Measurements from ENCODE around the gene SIK1. TPM values are rescaled to one million over a fixed set of nuclear protein-coding genes. Genes with fewer than 3 reads are reported as not detected.

SIK1 gene
- total and polyA plus RNA-seq, 2 experiments from 2014 or later, result 0.31 to 1.1 TPM

DNA sequence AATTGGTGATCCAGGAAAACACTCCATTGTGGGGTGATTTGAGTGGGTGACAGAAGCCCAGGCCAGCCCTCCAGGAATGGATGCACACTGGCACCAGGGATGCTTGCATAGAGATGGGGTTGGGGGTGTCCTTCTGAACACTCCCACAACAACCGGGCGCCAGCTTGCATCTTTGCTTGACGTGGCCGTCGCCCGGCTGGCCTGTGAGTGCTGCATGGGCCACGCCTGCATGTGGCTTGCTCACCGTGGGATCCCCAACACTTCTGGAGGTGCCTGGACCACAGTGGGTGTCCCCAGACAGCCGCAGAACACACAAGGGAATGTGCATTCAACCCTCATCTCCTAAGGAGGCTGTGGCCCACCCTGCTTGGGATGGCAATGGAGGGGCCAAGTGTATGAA is 55.1 kb downstream of the SIK1 start (continued):
- TF ChIP-seq, protein P1, sequence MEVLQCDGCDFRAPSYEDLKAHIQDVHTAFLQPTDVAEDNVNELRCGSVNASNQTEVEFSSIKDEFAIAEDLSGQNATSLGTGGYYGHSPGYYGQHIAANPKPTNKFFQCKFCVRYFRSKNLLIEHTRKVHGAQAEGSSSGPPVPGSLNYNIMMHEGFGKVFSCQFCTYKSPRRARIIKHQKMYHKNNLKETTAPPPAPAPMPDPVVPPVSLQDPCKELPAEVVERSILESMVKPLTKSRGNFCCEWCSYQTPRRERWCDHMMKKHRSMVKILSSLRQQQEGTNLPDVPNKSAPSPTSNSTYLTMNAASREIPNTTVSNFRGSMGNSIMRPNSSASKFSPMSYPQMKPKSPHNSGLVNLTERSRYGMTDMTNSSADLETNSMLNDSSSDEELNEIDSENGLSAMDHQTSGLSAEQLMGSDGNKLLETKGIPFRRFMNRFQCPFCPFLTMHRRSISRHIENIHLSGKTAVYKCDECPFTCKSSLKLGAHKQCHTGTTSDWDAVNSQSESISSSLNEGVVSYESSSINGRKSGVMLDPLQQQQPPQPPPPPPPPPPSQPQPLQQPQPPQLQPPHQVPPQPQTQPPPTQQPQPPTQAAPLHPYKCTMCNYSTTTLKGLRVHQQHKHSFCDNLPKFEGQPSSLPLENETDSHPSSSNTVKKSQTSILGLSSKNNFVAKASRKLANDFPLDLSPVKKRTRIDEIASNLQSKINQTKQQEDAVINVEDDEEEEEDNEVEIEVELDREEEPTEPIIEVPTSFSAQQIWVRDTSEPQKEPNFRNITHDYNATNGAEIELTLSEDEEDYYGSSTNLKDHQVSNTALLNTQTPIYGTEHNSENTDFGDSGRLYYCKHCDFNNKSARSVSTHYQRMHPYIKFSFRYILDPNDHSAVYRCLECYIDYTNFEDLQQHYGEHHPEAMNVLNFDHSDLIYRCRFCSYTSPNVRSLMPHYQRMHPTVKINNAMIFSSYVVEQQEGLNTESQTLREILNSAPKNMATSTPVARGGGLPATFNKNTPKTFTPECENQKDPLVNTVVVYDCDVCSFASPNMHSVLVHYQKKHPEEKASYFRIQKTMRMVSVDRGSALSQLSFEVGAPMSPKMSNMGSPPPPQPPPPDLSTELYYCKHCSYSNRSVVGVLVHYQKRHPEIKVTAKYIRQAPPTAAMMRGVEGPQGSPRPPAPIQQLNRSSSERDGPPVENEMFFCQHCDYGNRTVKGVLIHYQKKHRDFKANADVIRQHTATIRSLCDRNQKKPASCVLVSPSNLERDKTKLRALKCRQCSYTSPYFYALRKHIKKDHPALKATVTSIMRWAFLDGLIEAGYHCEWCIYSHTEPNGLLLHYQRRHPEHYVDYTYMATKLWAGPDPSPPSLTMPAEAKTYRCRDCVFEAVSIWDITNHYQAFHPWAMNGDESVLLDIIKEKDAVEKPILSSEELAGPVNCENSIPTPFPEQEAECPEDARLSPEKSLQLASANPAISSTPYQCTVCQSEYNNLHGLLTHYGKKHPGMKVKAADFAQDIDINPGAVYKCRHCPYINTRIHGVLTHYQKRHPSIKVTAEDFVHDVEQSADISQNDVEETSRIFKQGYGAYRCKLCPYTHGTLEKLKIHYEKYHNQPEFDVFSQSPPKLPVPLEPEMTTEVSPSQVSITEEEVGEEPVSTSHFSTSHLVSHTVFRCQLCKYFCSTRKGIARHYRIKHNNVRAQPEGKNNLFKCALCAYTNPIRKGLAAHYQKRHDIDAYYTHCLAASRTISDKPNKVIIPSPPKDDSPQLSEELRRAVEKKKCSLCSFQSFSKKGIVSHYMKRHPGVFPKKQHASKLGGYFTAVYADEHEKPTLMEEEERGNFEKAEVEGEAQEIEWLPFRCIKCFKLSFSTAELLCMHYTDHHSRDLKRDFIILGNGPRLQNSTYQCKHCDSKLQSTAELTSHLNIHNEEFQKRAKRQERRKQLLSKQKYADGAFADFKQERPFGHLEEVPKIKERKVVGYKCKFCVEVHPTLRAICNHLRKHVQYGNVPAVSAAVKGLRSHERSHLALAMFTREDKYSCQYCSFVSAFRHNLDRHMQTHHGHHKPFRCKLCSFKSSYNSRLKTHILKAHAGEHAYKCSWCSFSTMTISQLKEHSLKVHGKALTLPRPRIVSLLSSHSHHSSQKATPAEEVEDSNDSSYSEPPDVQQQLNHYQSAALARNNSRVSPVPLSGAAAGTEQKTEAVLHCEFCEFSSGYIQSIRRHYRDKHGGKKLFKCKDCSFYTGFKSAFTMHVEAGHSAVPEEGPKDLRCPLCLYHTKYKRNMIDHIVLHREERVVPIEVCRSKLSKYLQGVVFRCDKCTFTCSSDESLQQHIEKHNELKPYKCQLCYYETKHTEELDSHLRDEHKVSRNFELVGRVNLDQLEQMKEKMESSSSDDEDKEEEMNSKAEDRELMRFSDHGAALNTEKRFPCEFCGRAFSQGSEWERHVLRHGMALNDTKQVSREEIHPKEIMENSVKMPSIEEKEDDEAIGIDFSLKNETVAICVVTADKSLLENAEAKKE (CRISPR knock-in tag; IDR thresholded peaks at IDR 0.05), result no peak
- TF ChIP-seq, protein P2, sequence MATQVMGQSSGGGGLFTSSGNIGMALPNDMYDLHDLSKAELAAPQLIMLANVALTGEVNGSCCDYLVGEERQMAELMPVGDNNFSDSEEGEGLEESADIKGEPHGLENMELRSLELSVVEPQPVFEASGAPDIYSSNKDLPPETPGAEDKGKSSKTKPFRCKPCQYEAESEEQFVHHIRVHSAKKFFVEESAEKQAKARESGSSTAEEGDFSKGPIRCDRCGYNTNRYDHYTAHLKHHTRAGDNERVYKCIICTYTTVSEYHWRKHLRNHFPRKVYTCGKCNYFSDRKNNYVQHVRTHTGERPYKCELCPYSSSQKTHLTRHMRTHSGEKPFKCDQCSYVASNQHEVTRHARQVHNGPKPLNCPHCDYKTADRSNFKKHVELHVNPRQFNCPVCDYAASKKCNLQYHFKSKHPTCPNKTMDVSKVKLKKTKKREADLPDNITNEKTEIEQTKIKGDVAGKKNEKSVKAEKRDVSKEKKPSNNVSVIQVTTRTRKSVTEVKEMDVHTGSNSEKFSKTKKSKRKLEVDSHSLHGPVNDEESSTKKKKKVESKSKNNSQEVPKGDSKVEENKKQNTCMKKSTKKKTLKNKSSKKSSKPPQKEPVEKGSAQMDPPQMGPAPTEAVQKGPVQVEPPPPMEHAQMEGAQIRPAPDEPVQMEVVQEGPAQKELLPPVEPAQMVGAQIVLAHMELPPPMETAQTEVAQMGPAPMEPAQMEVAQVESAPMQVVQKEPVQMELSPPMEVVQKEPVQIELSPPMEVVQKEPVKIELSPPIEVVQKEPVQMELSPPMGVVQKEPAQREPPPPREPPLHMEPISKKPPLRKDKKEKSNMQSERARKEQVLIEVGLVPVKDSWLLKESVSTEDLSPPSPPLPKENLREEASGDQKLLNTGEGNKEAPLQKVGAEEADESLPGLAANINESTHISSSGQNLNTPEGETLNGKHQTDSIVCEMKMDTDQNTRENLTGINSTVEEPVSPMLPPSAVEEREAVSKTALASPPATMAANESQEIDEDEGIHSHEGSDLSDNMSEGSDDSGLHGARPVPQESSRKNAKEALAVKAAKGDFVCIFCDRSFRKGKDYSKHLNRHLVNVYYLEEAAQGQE (IDR thresholded peaks at IDR 0.05; ENCODE audit: unreplicated experiment), result no peak
- TF ChIP-seq CREB1 (CRISPR knock-in tag; IDR thresholded peaks at IDR 0.05; ENCODE audit: low read depth), result no peak
- TF ChIP-seq, protein P3, sequence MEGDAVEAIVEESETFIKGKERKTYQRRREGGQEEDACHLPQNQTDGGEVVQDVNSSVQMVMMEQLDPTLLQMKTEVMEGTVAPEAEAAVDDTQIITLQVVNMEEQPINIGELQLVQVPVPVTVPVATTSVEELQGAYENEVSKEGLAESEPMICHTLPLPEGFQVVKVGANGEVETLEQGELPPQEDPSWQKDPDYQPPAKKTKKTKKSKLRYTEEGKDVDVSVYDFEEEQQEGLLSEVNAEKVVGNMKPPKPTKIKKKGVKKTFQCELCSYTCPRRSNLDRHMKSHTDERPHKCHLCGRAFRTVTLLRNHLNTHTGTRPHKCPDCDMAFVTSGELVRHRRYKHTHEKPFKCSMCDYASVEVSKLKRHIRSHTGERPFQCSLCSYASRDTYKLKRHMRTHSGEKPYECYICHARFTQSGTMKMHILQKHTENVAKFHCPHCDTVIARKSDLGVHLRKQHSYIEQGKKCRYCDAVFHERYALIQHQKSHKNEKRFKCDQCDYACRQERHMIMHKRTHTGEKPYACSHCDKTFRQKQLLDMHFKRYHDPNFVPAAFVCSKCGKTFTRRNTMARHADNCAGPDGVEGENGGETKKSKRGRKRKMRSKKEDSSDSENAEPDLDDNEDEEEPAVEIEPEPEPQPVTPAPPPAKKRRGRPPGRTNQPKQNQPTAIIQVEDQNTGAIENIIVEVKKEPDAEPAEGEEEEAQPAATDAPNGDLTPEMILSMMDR (conservative IDR thresholded peaks at IDR 0.05; ENCODE audit: low read depth in 2 of 2), result no peak
- no peak for TF ChIP-seq POLR2AphosphoS5 (IDR thresholded peaks at IDR 0.05; ENCODE audit: low read depth)
